Stimulated activated CD4-positive, alpha-beta T cell treated with anti-CD3 and anti-CD28 coated beads, Interleukin-4, amount 100 ng/mL, for 4 hours (primary cell): ENCODE results near the gene MECR.

Source experiments
- DNase-seq, 2 experiments: peaks; one replicate each; pipeline ENCODE4 v3.0.0-alpha.2; 2020

Gene MECR

DNA sequence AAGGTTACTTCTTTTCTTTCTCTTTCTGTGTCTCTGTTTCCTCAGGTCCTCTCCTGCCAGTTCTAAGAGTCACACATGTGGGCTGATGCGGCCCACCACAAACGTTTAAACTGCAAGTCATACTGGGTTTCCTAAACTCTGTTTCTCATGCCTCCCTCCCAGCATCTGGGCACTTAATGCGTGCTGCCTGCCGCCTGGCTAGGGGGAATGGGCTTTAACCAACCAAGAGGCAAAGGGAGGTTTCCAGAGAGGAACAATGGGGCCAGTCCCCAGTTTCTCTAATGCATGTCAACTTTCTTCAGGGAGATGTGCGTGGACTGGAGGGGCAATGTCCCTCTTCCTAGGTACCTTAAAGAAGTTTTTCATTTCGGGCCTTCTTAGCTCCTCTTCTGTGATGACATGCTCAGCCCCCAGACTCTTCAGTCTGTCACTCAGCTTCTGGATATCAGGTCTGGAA is 29.1 kb downstream of the MECR start:
- DNase-seq, result no peak

DNA sequence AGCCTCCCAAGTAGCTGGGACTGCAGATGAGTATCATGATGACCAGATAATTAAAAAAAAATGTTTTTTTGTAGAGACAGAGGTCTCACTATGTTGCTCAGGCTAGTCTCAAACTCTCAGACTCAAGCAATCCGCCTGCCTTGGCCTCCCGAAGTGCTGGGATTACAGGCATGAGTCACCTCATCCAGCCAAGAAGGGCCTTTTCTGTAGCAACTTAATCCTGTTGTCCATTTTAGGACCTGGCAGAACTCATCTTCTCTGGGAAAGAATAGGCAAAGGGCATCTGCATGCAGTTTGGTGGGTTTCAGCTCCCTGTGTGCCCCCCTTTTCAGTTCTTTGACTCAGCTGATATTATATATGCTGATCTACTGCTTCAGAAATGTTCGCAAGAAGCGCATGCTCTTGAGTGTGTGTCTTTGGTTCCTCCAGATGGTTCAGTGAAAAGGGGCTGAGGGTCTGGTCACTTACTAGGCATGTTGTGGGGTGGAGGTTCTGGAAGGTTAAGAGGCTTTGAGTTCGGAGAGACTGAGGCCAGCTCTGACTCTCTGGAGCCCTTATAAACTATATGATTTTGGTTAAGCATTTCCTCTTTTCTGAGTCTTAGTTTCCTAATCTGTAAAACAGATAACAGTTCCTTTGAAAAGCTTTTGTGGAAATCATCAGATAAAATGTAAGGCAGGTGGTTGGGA is 29.7 kb downstream of the MECR start:
- DNase-seq, result no peak

DNA sequence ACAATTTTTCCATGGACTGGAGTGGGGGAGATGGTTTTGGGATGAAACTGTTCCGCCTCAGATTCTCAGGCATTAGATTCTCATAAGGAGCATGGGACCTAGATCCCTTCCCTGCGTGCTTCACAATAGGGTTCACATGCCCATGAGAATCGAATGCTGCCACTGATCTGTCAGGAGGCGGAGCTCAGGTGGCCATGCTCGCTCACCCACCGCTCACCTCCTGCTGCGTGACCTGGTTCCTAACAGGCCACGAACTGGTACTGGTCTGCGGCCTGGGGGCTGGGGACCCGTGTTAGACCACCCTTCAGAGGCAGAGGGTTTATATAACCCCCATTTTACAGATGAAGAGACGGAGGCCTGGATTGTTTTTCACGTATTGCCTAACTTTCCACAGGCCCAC is 32.7 kb downstream of the MECR start:
- DNase-seq, result no peak

DNA sequence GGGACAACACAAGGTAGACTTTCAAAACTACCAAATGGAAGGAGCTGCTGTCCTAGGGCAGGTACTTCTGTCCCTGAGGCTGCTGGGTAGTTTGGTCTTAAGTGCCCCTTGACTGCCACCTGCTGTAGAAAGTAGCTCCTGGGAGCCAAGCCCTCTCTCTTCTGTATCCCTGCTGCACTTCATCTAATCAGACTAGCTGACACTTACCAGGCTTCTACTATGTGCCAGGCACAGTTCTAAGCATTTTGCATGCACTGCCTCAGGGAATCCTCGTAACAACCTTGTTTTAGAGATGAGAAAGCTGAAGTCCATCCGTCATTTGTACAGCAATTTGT is 33.2 kb downstream of the MECR start:
- DNase-seq, result peak in 1 of 2 experiments; percentile 27

DNA sequence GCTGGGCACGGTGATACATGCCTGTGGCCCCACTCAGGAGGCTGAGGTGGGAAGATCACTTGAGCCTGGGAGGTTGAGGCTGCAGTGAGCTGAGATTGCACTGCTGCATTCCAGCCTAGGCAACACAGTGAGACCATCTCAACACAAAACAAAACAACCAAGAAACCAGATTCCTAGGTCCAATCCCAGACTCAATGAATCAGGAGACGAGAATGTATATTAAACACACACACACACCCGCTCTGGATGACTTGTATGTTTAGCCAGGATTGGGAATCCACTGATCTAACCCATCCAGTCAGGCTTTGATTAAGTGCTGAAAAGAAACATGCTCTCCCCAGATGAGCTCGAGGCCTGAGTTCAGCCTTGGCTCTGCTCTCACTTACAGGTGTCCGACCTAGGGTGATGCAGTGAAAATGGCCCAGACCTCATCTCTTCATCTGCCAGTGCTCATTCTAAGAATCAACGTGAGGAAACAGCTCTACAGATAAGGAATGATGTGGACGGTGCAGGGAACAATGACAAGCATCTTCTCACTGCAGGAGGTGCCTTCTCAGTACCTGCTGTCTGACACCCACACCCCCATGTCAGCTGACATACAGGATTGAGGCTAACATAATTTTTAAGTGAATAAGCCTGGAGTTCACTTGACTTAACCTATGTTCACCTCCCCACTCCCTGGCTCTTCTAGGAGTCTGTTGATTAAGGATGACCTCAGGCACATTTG is 33.7 kb downstream of the MECR start:
- DNase-seq, result no peak

DNA sequence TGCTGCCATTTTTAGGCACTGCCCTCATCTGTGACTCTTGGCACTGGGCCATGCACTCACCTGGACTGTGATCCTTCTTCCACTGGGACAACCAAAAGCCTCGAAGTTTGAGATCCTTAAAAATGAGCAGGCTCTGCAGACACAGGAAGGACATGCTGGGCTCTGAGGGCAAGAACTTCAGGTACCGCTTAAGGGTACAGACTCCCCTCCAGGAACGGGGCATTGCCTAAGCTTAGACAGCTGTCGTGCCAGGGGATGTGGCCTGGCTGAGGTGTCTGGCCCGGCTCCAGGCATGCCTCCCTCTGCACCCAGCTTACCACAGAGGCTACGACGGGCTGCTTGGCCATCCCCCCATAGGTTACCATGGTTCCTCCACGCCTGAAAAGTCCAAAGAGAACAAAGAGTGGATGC is 34.8 kb downstream of the MECR start:
- no peak for DNase-seq

DNA sequence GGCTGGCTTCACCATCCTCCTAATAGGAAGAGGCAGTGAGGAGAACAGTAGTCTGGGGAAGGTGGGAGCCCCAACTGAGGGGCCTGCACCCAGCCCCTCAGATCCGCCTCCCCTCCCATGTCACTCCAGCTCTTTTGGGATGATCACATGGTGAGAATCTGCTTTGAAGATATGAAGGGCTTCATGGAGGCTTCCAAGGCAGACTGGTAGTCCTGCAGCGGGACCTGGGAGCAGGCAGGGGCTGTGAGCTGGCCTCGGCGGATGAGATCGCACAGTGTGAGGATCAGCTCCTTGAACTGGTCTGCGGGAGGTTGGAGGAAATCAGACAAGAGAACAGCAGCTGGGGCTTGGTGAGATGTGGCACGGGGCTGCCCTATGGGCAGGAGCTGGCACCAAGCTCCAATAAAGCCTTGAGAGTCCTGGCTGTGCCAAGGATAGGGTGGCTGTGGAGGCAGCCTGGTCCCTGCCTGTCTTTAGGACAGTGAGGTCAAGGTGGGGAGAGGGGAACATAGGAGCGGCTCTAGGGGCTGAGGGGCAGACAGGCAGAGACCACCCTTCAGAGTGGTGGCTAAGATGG is 36.8 kb downstream of the MECR start:
- no peak for DNase-seq

DNA sequence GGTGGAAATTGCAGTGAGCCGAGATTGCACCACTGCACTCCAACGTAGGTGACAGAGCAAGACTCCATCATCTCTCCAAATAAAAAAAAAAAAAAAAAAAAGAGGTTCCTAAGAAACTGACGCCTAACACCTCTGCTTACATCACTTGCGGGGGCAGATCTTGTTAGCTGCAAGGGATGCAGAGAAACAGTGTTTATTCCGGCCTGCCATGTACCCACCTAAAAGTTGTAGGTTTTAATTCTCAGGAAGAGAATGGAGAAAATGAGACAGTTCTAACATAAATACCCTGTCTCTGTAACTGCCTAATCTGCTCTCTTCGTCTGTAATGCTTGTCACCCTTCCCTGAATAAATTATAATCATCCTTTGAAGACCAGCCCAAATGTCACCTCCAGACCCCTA is 40.0 kb downstream of the MECR start:
- no peak for DNase-seq

DNA sequence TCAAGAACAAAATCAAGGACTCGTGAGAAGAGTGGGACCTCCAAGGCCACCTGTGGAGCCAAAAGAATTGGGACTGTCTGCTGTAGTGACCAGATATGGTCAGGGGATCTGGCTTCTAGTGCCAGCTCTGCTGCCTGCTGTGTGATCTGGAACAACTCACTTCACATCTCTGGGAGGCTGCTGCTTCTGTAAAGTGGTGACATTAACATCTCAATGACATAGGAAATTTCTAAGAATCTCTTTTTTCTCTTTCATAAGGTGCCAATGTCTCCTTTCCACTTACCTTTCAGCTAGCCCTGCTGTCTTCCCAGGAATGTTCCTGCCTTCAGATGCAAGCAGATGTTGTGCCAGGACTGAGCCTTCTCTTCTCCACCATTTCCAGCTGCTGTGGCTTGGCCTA is 44.0 kb downstream of the MECR start:
- DNase-seq, result no peak

DNA sequence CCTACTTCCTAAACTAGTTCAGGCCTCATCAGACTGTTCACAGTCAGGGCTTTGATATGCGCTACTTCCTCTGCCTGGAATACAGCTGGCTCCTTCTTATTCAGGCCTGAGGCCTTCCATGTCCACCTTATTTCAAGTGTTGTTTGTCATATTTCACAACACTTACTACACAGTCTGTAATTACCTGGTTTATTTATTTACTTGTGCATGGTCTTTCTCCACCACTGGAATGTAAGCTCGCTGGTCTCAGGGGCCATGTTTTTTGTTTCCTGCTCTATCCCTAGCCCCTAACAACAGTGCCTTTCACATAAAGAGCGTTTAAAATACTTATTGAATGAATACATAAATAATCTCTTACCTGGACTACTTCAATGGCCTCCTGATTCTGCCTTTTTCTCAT is 44.5 kb downstream of the MECR start:
- DNase-seq, result no peak

DNA sequence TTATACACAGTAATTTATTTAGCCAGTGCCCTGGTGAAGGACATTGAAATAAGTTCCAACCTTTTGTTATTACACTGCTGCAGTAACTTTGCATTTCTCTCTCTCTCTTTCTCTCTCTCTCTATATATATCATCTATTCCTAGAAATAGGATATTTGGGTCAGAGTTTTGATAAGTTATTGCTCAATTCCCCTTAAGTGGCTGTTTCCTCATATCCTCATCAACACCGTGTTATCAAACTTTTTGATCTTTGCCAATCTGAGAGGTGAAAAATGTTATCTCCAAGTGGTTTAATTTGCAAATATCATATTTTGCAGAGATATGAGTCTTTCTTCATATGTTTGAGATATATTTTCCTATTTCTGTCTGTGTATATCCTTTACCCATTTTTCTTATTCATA is 47.4 kb downstream of the MECR start:
- no peak for DNase-seq

DNA sequence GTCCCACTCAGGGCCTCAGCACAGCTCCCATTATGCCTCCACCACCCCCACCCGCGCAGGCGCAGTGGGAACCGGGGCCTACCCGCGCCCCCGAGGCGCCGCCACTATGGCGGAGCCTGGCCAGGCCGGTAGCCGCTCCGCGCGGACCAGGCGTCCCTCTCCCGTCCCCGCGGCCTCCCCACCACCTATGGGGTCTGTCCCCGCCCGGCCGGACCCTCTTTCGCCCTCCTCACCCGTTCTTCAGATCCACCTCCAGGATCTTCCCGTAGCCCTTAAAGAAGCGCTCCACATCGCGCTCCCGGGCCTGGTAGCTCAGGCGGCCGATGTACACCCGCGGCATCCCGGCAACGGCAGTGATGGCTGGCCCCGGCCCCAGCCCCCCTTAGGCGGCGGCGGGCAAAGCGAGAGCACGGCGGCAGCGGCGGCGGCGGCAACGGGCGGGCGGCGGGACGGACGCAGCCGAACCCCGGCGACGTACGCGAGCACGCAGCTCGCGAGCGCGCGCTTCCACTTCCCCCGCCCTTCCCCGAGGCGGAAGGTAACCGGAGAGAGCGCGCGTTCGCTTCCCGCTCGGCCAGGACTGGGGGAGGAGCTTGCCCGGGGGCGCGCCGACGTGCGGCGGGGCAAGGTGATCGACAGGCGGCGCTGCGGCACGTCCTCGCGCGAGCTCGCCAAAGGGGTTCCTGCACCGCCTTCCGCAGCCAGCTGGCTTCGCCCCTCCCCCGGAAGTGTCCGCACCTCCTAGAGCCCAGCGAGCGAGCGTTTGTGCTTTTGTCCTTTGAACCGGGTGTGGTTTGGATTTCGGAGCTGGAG is 49.1 kb downstream of the MECR start, which contains the start of gene SRSF4:
TSS of gene SRSF4 (minus strand) at position 488 of the 813 bp plus-strand sequence. CDS start at position 340, 148 bp downstream.
- peak; percentile 98 for DNase-seq

DNA sequence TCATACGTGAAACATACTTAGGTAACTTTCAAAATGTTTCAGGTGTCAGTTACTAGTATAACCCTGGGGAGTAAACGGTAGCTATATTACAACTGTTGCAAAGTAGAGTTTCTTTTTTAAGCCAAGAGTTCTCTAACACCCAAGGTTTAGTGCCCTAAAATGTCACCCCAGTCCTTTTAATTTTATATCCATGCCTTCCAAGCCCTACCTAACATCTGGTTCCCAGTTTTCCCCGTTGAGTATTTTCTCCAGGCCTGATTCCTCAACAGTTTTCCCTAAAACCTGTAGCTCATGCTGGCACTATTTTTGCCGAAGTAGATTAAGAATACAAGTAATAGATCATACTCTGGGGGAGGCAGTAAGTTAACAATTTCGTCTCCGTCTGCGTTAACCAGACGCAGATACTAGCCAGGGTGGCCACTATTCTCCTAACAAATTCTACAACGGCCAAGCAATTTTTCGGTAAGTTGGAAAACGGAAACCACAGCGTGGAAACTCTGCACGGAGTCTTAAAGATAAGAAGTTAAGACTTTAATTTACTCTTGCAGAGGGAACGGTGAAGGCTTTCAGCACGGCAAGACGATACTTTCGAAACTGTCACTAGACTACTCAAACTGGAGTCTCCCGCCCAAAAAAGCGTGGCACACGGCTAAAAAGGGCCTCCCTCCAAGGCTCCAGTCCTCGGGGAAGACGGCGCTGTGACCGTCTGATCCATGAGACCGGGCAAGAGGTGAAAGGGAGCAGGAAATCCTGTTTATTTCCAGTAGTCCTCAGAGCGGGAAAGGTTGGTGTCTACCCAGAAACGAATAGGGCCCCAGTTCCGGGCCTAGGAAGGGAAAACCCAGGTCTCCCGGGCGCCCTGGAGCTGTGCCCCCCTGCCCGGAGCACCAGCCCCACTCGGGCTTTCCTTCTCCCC is 50.0 kb downstream of the MECR start:
- DNase-seq, result no peak

DNA sequence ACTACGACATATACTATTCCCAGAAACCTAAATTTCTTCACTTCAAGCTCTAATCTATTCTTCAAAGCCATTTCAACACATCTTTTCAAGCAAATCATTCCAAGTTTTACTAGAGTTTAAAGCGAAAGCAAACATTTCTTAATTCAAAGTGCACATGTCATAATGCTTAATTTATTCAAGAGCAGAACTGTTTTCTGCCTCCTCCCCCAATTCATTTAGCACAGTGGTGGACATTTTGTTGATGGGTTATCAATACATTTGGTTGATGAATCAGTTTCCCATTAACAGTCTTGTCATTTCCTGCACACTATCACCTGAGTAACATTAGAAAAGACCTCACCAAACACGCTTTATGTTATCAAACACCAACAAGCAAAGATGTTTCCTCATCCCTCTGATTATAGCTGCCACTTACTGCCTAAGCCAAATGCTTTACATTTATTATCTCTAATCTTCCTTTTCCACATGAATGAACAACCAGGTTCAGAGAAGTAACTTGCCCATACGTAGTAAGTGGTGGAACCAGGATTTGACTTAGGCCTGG is 51.0 kb downstream of the MECR start:
- no peak for DNase-seq

DNA sequence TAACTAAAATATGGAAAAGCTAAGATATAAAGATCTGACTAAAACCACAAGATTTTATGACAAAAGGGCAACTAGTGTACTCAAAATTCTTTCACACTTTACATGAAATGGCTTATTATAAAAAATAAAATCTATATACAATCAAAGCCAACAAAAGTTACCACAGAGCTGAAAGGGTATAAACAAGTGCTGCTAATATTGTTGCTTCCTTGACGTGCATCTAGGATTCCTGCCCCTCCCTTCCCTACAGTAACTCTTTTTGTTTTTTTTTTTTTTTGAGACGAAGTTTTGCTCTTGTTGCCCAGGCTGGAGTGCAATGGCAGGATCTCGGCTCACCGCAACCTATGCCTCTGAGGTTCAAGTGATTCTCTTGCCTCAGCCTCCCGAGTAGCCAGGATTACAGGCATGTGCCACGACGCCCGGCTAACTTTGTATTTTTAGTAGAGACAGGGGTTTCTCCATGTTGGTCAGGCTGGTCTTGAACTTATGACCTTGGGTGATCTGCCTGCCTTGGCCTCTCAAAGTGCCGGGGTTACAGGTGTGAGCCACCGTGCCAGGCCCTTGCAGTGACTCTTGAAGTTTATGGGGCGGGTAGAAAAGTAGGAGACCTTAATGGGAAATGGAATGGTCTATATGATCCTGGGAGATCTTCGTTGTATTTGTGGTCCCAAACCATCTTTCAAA is 53.6 kb downstream of the MECR start:
- DNase-seq, result no peak

DNA sequence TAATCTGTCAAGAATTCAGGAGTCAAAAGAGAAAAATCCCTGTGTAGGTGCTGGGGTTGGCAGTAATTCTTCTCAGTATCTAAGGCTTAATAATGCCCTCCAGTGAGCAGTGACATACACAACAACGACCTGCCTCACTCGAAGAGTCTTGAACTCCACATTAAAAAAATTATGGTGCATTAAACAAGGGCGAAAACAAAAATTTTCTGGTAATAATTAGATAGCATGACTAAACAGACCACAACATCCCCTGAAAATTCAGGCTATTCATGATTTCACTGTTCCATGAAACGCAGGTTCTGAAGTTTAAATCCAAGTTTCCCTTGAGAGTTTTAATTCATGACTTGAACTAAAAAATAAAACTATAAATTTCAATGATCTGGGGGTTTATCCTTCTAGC is 54.2 kb downstream of the MECR start:
- no peak for DNase-seq

DNA sequence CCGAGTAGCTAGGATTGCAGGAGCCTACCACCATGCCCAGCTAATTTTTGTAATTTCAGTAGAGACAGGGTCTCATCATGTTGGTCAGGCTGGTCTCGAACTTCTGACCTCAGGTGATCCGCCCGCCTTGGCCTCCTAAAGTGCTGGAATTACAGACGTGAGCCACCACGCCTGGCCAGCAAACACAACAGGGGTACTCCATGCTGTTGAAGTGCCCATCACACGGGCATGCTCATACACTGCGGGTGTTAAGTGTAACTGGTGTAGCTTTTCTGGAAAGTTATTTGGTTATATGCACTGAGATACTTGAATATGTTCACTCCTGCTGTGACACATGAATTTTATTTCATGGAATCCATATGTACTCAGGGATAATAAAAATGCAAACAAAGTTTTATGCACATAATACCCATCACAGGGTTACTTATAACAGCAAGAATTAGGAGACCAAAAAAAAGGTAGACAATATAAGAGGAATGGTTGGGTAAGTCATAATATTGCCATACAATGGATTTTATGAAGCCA is 58.3 kb downstream of the MECR start:
- DNase-seq, result no peak

DNA sequence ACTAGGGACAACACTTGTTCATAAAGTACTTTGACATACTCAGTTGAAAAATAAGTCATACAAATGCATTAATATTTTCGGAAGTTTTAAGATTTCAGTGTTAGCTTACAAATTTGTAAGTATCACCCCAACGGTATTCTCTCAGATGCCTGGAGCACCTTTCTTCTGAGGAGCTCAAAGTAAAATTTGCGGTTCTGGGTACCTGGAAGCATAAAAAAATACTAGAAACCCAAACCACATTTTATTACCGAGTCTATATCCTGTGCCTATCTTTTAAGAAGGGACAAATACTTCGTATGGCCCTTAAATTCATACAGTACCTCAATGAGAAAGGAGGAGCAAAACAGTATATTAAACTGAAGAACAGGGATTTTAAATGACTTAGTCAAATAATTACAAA is 59.2 kb downstream of the MECR start:
- DNase-seq, result no peak

DNA sequence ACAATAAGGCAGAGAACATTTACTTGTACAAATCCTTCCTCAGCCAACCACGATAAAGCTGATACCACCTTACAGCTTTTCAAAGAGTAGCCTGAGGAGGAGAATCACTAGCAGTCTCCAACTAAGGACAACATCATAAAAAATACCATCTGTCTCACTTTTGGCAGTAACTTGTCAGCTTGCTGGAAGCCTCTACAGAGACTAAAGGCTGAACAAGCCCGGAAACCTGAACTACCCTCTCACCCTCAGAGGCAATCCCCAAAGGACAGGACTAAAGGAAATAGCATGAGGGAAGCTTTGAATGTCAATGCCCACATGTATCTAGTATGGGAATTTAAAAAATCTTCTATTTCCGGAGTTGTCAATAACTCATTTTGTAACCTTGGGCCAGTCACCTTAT is 59.6 kb downstream of the MECR start:
- no peak for DNase-seq

DNA sequence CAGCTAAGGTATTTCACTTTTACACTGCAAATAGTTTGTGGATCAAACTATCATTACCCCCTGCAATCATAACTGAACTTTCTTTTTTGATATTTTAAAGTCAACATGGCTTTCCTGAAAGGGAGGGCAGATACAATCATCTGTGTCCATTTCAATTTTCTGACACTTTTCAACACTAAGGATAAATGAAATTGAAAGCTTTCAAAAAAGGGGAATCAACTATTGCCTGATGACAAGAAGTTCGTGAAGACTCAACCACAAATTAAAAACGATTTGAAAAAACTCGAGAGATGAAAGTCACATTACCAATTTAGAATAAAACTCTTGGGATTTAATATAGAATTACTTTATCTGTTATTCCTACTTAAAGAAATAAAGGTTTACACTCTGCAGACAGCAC is 60.8 kb downstream of the MECR start:
- DNase-seq, result no peak

DNA sequence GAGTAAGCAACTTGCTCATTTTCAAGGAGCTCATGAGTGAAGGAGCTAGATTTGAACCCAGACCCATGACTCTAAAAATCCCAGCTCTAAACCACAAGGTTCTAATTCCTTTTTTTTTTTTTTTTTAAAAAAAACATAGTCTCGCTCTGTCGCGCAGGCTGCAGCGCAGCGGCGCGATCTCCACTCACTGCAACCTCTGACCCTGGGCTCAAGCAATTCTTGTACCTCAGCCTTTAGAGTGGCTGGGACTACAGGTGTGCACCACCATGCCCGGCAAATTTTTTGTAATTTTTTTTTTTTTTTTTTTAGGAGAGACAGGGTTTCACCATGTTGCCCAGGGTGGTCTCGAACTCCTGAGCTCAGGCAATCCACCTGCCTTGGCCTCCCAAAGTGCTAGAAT is 62.8 kb downstream of the MECR start:
- no peak for DNase-seq
